GM12892 (cell line): ENCODE results near the gene YTHDF1.

Source experiments
- POLR2A ChIP-seq: IDR thresholded peaks from 2 replicates; pipeline ENCODE4 v1.6.1; 2011; ENCODE audit warnings: low read depth, low read length, control low read depth
- POLR2AphosphoS5 ChIP-seq: IDR thresholded peaks from 2 replicates; pipeline ENCODE4 v1.6.1; 2011; ENCODE audit warnings: low read depth, low read length, control low read depth
- TAF1 ChIP-seq: IDR thresholded peaks from 2 replicates; pipeline ENCODE4 v1.6.1; 2011; ENCODE audit warnings: low read depth, mild to moderate bottlenecking, control low read depth, low read length, borderline replicate concordance

DNA sequence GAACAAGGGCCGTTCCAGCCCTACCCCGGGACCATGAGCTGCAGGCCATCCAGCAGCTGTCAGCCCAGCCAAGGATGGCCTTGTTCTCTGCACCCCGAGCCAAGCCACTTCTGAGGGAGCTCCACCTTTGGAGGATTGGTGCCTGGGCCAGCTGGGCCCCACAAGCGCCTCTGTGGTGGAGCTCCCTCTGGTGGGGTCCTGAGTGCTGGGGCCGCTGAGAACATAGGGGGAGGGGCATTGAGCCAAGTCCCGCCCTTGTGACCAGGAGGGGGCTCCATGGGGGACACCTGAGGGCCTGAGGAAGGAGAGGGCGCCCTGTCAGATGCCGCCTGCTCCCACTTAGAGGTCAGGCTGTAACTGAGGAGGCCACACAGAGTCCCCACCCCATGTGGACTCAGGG is 43.2 kb downstream of the YTHDF1 start:
- TF ChIP-seq POLR2A (no peak), POLR2AphosphoS5 (no peak), TAF1 (no peak)
